GM21360 (cell line): ENCODE measurements around the gene SLC38A3.
"Not testable (repeated sequence)": the region's sequence is repeated elsewhere in the genome, so short reads cannot be mapped to it uniquely, and the experiment has no call there.

Source experiments
- ATAC-seq: cut with Tn5 transposase; IDR thresholded peaks from one replicate; pipeline ENCODE4 v1.9.1; 2021; ENCODE audit warnings: mild to moderate bottlenecking, moderate library complexity; ENCODE audit not compliant: unreplicated experiment

Gene SLC38A3

DNA sequence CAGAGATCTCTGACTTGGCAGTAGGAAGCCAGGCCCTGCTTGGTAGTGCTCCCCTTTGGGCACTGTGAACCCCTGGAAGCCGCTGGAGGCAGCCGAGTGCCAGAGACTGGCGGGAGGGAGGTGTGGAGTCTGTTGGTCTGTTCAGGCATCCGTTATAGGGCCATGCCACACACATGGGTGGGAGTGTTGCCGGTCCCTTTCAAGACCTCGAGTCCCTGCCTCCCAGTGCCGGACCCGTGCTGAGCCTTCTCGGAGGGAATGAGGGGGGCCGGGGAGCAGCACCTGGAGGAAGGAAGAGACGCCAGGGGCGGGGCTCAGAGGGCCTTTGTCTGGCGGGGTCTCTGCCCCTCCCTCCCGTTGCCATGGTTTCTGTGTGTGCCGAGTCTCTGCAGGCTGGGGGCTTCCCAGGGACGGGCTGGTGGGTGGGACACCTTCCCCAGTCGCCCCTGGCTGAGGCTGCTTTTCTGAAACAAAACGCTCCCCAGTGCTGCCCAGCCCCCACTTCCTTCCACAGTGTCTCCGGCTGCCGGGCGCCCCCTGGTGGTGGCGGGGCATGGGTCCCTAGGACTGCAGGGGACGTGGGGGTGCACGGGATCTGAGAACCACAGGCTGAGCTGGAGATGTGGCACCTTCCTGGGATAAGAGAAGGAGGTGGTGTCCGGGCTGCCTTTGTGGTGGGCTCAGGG is 40.9 kb downstream of the SLC38A3 start:
- peak; percentile 66 for ATAC-seq

DNA sequence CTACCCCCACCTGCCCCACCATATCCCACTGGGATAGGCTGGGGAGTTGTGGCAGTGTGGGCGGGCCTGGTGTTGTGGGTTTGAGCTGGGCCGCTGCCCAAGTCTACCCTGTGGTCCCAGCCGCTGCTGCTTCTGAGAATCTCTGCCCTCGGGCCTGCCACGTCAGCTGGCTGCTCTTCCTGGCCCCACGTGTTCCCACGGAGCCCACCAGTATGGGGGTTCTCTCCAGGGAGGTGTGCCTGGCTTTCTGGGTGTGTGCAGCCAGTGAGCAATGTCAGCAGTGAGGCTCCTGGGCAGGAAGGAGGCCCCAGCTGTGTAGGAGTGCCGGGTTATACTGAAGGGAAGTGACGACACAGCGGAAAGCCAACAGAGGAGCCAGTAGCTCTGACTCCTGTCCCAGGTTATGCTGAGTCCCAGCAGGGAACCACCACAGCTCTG is 41.5 kb downstream of the SLC38A3 start:
- ATAC-seq = no peak

DNA sequence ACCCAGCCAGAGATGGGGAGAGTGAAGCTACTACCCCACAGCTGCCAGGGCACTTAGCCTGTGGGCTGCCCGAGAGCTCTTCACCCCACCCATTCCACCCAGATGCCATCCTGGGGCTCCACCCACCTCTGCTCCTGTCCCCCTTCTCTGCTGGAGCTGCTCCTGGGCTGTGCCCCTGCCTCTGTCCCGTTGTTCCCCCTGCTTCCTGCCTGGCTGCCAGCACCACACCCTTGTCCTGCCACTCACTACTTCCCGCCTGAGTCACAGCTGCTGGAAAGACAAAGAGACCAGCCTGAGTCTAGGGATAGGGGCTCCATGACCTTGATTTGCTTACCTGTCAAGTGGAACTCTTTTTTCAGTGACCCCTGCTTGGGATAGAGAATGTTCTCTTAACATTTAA is 43.3 kb downstream of the SLC38A3 start:
- ATAC-seq = no peak

DNA sequence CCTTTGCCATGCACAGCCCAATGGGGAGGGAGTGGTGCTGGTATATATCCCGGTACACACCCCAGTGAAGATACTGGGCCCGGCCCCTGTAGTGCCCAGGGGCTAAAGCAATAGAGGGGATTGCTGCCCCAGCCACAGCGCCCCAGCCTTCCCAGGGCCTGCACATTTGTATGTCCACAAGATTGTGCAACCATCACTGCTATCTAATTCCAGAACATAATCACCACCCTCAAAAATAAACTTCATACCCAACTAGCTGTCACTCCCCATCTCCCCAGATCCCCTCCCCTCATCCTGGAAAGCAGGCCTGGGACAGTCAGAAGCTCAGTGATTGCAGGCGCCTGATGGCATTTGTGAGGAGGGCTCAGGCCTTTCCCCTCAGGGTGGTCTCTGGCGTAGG is 44.4 kb downstream of the SLC38A3 start:
- no peak for ATAC-seq

DNA sequence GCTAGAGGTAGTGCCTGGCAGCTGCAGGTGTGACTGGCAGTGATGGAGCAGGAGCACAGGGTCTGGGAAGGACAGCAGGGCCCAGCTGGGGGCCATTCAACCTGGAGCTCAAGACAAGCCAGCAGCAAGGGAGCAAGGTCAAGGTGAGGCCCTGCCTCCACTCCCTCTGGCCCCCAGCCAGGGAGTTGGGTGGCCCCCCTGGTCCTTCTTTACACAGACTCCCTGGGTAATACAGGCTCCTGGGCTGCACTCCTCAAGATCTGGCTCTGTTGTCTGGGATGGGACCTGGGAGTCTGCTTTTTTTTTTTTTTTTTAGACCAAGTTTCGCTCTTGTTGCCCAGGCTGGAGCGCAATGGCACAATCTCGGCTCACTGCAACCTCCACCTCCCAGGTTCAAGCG is 45.4 kb downstream of the SLC38A3 start:
- no peak for ATAC-seq

DNA sequence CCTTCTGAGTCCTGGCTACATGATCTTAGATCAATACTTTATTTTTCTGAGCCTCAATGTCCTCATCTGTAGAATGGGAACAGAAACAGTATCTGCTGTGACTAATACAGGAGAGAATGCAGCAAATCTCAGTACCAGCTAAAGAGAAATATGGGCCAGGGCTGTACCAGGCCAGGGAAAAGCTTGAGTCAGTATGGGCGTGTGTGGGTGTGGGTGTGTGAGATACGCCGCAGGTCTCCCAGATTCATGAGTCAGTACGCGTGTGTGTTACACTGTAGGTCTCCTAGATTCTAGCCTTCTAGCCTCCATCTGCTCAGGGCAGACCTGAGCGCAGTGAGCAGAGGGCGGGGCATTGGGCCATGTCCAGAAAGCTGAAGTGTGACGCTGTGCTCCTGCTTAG is 46.1 kb downstream of the SLC38A3 start:
- no peak for ATAC-seq

DNA sequence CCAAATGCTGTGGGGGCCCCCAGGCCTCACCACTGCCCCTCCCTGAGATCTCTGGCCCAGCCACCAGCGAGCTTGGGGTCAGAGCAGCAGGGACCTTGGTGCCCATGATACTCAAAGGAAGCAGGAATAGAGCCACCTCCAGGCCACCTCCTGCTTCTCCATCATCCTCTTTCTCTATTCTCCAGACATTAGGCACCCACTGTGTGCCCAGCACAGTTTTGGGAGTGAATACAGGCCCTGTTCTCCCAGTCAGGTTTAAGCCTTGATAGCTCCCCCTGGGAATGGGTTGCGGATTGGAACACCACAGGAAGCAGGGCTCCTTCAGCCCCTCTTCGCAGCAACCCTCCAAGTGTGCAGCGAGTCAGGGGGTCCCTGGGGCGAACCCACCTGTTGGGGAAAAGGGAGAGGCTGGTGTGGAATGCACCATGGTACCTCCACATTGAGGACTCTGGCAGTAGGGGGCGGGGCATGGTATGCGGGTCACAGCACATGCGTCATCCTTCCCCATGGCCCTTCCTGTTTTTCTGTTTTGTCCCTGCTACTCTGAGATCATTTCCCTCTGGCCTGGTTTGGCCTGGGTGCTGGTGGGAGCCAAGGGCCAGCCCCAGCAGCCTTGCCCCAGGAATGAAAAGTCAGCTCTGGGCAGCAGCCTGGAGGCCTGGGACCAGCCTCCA is 49.6 kb downstream of the SLC38A3 start:
- ATAC-seq = no peak

DNA sequence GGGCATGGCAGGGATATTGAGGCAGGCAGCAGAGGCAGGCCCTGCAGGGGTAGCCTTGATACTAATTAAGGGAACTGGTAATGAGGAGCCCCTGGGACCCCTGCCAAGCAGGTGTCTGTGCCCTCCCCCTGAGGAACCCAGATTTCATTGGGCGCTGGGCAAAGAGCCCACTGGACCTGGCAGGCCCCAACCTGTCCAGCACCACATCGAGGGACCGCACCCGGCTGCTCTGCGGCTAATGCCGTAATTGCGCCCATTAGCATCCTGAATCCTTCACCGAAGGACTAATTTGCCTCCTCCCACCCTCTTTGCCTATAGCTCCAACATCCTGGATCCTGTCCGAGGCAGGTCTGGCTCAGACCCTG is 50.2 kb downstream of the SLC38A3 start:
- ATAC-seq = no peak

DNA sequence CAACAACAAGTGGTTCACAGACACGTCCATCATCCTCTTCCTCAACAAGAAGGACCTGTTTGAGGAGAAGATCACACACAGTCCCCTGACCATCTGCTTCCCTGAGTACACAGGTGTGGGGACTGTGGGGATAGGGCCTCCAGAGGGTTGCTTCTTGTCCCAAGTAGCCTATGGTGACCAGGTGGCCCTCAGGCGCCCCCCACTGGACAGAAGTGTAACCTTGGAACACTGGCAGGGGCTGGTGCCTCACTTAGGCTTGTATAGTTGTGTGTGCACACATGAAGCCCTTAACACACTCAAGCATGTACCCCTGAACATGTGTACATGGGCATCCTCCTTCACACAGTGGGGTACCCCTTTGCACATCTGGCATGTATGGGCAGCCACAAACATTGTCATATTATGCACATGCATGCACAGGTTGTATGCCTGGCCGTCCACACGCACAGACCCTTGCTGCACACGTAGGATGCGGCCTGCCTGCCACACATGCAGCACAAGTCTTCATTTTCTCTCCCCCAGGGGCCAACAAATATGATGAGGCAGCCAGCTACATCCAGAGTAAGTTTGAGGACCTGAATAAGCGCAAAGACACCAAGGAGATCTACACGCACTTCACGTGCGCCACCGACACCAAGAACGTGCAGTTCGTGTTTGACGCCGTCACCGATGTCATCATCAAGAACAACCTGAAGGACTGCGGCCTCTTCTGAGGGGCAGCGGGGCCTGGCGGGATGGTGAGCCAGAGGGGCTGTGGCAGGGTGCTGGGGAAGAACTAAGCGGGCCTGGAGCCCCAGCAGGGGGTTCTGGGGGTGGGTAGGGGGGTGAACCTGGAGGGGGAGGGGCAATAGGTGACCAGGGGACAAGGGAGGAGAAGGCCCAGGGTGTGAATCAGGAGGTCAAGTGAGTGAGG is 52.2 kb downstream of the SLC38A3 start:
- no peak for ATAC-seq

DNA sequence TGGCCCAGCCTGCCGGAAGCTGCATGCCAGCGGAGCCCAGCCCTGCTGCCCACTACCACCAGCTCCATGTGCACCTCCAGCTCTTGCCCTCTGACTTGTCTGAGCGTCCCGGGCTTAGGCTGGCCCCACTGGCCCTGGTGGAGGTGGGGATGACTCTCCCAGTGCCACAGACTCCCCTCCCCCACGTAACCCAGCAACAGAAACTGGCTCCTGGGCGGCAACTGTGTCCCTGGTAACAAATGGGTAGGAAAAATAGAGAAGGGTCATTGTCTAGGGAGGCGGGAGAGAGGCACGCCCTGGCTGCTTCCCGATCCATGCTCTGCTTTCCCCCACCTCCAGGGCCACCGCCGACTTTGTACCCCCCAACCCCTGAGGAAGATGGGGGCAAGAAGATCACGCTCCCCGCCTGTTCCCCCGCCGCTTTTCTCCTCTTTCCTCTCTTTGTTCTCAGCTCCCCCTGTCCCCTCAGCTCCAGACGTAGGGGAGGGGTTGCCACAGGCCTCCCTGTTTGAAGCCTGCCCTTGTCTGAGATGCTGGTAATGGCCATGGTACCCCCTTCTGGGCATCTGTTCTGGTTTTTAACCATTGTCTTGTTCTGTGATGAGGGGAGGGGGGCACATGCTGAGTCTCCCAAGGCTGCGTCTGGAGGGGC is 53.1 kb downstream of the SLC38A3 start:
- no peak for ATAC-seq

DNA sequence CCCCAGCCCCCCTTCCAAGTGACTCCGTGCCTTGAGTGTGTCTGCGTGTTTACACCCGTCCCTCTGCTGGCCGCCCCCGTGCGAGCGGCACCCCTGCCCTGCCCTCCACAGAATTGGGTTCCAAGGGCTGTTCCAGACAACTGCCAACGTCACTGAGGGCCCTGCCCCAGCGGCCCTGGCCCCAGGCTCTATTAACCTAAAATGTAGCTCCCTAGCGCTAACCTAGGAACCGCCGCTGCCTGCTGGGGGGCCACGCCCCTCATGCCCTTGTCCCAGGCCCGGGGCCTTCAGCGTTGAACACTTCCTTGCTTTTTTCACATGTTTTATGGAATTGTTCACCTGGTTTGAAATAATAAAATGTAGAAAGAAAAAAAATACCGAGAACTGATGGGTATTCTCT is 53.9 kb downstream of the SLC38A3 start:
- no peak for ATAC-seq

DNA sequence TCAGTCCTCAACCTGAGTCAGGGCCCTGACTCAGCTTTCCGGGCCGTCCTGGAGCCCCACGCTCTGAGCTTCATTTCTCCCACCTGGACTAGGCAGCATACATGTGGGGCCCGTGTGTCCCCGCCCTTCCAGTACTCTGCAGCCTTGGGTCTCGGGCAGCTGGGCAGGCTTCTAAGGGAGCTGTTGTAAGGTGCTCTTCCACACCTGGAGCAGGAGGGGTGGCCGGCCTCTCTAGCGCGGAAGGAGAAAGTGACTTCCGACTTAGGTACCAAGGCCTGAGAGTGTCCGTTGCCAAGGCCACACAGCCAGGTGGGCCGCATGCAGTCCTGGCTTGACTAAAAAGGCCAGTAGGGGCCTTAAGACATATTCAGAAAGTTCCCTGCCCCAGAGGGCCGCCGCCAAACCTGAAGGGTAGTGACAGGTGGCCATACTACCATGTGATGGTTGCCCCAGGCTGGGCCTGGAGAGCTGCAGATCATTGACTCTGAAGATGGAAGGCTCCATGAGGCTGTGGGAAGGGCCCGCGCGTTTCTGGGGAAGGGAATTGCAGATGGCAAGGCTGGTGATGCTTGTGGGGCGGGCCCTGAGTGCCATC is 54.5 kb downstream of the SLC38A3 start:
- no peak for ATAC-seq

DNA sequence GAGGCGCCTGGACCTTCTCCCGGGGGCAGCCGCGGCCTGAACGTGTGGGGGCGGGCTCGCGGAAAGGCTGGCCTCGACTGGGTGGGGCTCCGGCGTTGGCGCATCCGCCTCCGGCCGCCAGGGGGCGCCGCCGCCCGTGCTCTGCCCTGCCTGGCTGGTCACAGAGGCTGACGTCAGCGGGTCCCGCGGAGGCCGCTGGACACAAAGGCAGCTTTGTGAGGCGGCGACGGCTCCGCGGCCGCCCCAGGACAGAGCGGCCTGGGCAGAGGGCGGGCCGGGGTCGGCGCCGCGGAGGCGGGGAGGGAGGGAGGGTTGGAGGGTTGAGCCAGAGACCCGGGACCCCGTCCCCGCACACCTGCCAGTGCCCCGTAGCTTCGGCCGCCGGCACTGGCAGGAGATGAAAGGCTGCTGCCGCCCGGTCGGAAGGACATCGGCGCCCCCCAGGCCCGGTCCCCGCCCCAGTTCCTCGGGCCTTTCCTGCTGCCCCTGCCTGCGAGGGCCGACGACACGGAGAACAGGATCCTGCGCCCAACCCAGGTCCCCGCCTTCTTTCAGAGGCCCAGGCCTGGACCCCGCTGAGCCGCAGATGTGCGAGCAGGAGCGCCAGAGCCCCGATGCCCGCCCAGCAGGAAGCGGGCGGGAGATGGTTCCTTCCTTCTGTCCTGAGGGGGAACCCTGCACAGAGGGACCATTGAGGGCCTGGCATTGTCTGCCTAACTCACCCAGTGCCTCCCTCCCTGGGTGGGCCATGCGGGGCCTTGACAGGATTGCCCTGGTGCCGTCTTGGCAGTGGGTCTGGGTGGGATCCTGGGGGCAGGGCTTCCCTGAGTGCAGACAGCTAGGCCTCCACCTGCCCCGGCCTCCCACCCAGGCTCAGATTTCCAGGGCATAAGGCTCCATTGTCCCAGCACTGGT is 55.2 kb downstream of the SLC38A3 start:
- ATAC-seq = no peak

DNA sequence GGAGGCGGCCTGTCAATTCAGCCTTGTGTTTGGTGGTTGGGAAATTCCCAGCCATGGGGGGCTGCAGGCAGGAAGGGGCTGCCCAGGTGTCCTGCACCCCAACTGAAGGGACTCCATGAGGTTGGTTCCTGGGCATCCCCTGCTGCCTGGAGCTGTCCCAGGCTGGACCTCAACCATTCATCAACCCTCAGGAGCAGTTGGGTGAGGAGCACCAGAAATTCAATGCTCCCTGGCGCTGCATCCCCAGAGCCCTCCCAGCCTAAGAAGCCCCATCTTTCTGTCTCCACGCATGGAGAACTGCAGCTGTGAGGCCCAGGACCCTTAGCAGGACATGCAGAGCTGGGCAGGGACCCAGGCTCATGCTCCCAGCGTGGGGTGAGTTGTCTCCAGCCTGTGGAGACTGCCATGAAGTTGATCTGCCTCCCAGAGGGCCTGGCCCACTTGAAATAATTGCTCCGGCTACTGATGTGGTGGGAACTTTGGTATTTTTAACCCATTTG is 55.9 kb downstream of the SLC38A3 start:
- ATAC-seq = no peak

DNA sequence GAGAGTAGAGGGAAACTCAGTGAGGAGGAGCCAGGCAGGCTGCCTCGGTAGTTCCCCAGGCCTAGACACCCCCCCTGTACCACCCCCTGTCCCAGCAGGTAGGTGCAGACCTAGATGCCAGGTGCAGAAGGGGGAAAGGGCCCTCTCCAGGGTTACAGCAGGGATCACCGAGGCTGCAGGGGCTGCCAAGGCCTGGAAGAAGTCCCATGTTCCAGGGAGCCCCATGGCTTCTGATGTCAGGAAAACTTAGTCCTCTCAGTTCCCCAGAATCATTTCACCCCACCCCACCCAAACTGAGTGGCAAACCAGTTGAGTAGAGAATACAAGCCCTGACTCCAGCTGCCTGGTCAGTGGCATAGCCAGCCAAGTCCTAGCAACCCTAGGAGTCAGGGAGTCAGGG is 56.4 kb downstream of the SLC38A3 start:
- ATAC-seq = no peak

DNA sequence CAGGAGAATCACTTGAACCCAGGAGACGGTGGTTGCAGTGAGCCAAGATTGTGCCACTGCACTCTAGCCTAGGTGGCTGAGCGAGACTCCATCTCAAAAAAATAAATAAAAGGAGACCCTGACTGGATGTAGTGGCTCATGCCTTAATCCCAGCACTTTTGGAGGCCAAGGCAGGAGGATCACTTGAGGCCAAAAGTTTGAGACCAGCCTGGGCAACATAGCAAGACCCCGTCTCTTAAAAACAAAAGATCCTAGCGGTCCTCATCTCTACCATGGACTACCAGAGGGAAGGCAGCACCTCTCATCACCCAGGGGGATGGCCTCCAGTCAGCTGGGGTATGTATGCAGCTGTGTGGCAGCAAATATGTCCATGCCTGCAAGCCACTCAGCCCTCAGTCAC is 57.1 kb downstream of the SLC38A3 start:
- not testable (repeated sequence) for ATAC-seq

DNA sequence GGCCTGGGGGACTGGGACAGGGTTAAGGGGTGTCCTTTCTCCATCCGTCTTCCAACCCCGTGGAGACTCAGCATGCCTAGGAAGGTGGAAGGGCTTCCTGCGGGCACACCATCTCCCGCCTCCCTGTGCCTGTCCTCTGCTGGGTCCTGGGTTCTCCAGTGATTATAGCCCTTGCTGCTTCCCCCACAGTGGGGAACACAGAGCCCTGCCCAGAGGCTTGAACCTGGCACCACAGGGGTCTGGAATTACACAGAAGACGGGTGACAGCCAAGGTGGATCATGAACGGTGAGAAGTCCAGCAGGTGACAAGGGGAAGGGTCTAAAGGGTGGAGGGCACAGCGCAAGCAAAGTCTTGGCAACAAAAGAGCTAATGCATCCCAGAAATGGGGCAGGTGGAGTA is 57.7 kb downstream of the SLC38A3 start:
- ATAC-seq = no peak

DNA sequence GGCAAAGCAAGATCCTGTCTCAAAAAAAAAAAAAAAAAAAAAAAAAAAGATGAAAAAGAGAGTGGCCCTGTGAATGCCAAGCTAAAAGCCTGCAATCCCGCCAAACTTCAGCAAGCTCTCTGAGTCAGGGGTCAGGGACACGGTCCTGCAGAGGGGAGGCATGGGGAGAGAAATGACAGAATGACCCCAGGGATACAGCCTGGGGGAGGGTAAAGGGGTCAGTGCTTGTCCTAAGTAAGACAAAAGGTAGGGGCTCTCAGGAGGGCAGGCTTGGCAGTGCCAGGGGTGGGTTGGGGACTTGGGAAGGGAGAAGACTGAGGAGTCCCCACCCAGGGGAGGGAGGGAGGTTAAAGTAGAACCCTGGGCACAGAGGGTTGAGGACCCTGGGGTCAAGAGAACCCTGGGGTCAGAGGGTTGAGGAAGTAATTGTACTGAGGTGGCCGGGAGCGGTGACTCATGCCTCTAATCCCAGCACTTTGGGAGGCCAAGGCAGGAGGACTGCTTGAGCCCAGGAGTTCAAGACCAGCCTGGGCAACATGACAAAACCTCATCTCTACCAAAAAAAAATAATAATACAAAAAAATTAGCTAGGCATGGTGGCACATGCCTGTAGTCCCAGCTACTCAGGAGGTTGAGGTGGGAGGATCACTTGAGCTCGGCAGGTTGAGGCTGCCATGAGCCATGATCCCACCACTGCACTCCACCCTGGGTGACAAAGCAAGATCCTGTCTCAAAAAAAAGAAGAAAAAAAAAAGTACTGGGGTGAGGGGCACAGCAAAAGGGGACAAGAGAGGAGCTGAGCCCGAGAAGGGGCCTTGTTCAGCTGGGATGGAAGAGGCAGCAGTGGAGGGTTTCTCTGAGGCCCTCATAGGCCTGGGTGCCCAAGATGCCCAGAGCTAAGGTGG is 58.7 kb downstream of the SLC38A3 start:
- no peak for ATAC-seq
